Left lung (tissue), 10 donors: ENCODE data around the gene SHISA5. TPM values are rescaled to one million over a fixed set of nuclear protein-coding genes. Genes with fewer than 3 reads are reported as not detected.
A peak's percentile ranks its signal among the peaks of the same experiment; 100 is the strongest.
"Not testable (repeated sequence)": the region's sequence is repeated elsewhere in the genome, so short reads cannot be mapped to it uniquely, and the experiment has no call there.

Experiments used
- ATAC-seq: fragments of 200-7000 bp; cut with Tn5 transposase; one replicate; pipeline ENCODE4 v1.9.1; 2020; ENCODE audit warnings: moderate library complexity
- DNase-seq, 4 donors: peaks; one replicate each; pipeline ENCODE4 v3.0.0-alpha.2; 2013 to 2020
- H3K27ac ChIP-seq, 2 donors: fragments of 200-600 bp; sonication (generic) in 1 of 2; one replicate each; pipeline versions ENCODE4 v1.5.0 to v1.8.0; 2020 to 2021
- H3K27me3 ChIP-seq, 2 donors: fragments of 200-600 bp; sonication (generic) in 1 of 2; one replicate each; pipeline versions ENCODE4 v1.5.0 to v1.8.0; 2020 to 2021
- H3K36me3 ChIP-seq, 2 donors: fragments of 200-600 bp; sonication (generic) in 1 of 2; one replicate each; pipeline versions ENCODE4 v1.5.0 to v1.8.0; 2020 to 2021
- H3K4me1 ChIP-seq, 2 donors: fragments of 200-600 bp; one replicate each; pipeline ENCODE4 v1.8.0; 2021
- H3K4me3 ChIP-seq, 2 donors: fragments of 200-600 bp; sonication (generic) in 1 of 2; one replicate each; pipeline versions ENCODE4 v1.5.0 to v1.8.0; 2020 to 2021; ENCODE audit warnings: mild to moderate bottlenecking in 1 of 2
- H3K9me3 ChIP-seq, 2 donors: fragments of 200-600 bp; sonication (generic) in 1 of 2; one replicate each; pipeline versions ENCODE4 v1.5.0 to v1.8.0; 2020 to 2021
- CTCF ChIP-seq, 2 donors: fragments of 200-600 bp; sonication (generic) in 1 of 2; IDR thresholded peaks; one replicate each; pipeline versions ENCODE4 v1.5.0 to v1.8.0; 2021; ENCODE audit warnings: antibody characterized with exemption in 2 of 2
- intact Hi-C, 2 donors: fragments of 100-400 bp; cut with DNase I; formaldehyde crosslinking; loops; one replicate each; pipeline versions ENCODE4 v1.11.2 to v1.14.2; 2022
- polyA plus RNA-seq, 6 donors: library from polyadenylated mRNA; unstranded; fragments of 120-200 nt; gene quantifications; one replicate each; pipeline ENCODE4 v1.2.1, GENCODE V29; 2013; ENCODE audit not compliant: insufficient read length in 6 of 6
- total RNA-seq, 2 donors: library from RNA; stranded (reverse); fragmentation: NEBNext Ultra II Directional; extraction: Animal tissue kit (Norgen Biotek cat#: 25700); gene quantifications; one replicate each; pipeline ENCODE4 v1.2.1, GENCODE V29; 2021
- donor health status: DM: no; HTN: yes; CAD: no.
- donor health status: DM: no; HTN: no; CAD: no.

SHISA5 gene
- total and polyA plus RNA-seq, 8 donors = 99.2 to 206 (median 114) TPM

GRCh38 chr3:48501196-48501595 lies 2.8 kb downstream of the SHISA5 start:
- Histone ChIP-seq H3K27ac (peak overlapping the region in 1 of 2 donors; percentile 97), H3K27me3 (no peaks in the 10 kb centered on the region), H3K9me3 (no peaks in the 10 kb centered on the region), H3K4me1 (peaks cover 9 to 45% of the 10 kb centered on the region in 2 donors), H3K4me3 (no peak overlapping the region), H3K36me3 (peaks cover 0 to 50% of the 10 kb centered on the region in 2 donors)
- ATAC-seq (no peak), DNase-seq (no peak)
- TF ChIP-seq CTCF (IDR thresholded peaks at IDR 0.05) = no peak
- intact Hi-C loops = loop anchor here in 1 of 2 donors (5.0 kb wide), 1 partner anchor 34 kb away; a partner anchor contains a TSS

DNA sequence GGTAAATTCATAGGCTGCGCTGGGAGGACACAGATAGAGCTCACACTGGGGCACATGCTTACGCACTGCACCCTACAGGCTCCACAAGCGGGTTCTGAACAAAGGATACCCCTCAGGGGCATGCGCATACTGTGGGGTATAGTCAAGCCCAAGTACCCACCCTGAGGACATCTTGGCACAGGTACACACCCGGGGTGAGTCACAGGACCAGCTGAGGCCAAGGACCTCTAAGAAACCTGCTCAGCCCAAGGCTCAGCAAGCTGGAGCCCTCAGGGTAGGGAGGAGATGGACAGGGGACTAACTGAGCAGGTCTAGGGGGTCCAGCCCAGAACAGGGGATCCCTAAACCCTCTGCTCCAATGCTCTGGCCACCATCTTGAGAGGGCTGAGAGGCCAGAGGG lies 3.3 kb downstream of the SHISA5 start:
- Histone ChIP-seq H3K4me1 (peaks cover 9 to 45% of the 10 kb centered on the region in 2 donors), H3K27ac (no peak overlapping the region), H3K4me3 (no peak overlapping the region), H3K36me3 (peaks cover 0 to 55% of the 10 kb centered on the region in 2 donors), H3K9me3 (no peaks in the 10 kb centered on the region), H3K27me3 (no peaks in the 10 kb centered on the region)
- DNase-seq = no peak
- no peak for ATAC-seq
- no peak for TF ChIP-seq CTCF (IDR thresholded peaks at IDR 0.05)
- intact Hi-C loops = loop anchor here in 1 of 2 donors (5.0 kb wide), 1 partner anchor 33 kb away; a partner anchor contains a TSS

GRCh38 chr3:48493203-48493501 lies 10.8 kb downstream of the SHISA5 start:
- TF ChIP-seq CTCF (IDR thresholded peaks at IDR 0.05) = no peak
- Histone ChIP-seq H3K27me3 (no peaks in the 10 kb centered on the region), H3K36me3 (peaks cover 0 to 74% of the 10 kb centered on the region in 2 donors), H3K4me1 (no peaks in the 10 kb centered on the region), H3K27ac (no peak overlapping the region), H3K9me3 (no peaks in the 10 kb centered on the region), H3K4me3 (no peak overlapping the region)
- no peak for ATAC-seq
- peak in 1 of 4 donors; percentile 19 for DNase-seq
- intact Hi-C loops = no loop called here

GRCh38 chr3:48492461-48493202 lies 11.3 kb downstream of the SHISA5 start:
- no peak for DNase-seq
- peaks cover 0 to 71% of the 10 kb centered on the region in 2 donors for H3K36me3 ChIP-seq
- no peaks in the 10 kb centered on the region for H3K9me3 ChIP-seq
- H3K27ac ChIP-seq = no peak overlapping the region
- no peak for TF ChIP-seq CTCF (IDR thresholded peaks at IDR 0.05)
- no peak overlapping the region for H3K4me3 ChIP-seq
- H3K27me3 ChIP-seq = no peaks in the 10 kb centered on the region
- ATAC-seq = no peak
- intact Hi-C loops = no loop called here
- H3K4me1 ChIP-seq = no peaks in the 10 kb centered on the region

GRCh38 chr3:48486952-48487351 lies 17.0 kb downstream of the SHISA5 start:
- no peak for TF ChIP-seq CTCF (IDR thresholded peaks at IDR 0.05)
- intact Hi-C loops = no loop called here
- Histone ChIP-seq H3K4me1 (no peaks in the 10 kb centered on the region), H3K4me3 (no peak overlapping the region), H3K36me3 (peaks cover 0 to 16% of the 10 kb centered on the region in 2 donors), H3K9me3 (no peaks in the 10 kb centered on the region), H3K27me3 (no peaks in the 10 kb centered on the region), H3K27ac (no peak overlapping the region)
- no peak for ATAC-seq
- DNase-seq = no peak

DNA sequence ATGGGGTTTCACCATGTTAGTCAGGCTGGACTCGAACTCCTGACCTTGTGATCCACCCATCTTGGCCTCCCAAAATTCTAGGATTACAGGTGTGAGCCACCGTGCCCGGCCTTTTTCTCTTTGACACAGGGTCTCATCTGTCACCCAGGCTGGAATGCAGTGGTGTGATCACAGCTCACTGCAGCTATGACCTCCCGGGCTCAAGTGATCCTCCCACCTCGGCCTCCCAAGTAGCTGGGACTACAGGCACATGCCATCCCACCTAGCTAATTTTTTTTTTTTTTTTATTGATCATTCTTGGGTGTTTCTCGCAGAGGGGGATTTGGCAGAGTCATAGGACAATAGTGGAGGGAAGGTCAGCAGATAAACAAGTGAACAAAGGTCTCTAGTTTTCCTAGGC lies 21.2 kb downstream of the SHISA5 start:
- ATAC-seq, H3K27ac ChIP-seq, H3K27me3 ChIP-seq, H3K36me3 ChIP-seq, H3K9me3 ChIP-seq, intact Hi-C loops, H3K4me3 ChIP-seq, H3K4me1 ChIP-seq: not testable (repeated sequence)
- DNase-seq = peak in 1 of 4 donors; percentile 5

- H3K27me3 ChIP-seq, DNase-seq, H3K4me3 ChIP-seq, H3K4me1 ChIP-seq, H3K27ac ChIP-seq, intact Hi-C loops, H3K9me3 ChIP-seq, ATAC-seq: not testable (repeated sequence)
- peaks cover 0 to 26% of the 10 kb centered on the region in 2 donors for H3K36me3 ChIP-seq
These were observed 23.1 kb downstream of the SHISA5 start for GRCh38 chr3:48480891-48481290.
